DND-41 (cell line): ENCODE data around the gene SPDYA.

Experiments used
- ATAC-seq: fragments of 200-7000 bp; cut with Tn5 transposase; 3 replicates; pipeline ENCODE4 v1.9.1; 2021; ENCODE audit warnings: low read depth; ENCODE audit not compliant: insufficient read depth
- DNase-seq: peaks from one replicate; pipeline ENCODE4 v3.0.0-alpha.2; 2020
- H2AFZ ChIP-seq: 2 replicates; pipeline ENCODE4 v1.6.0; 2012; ENCODE audit warnings: low read depth, low read length
- H3K27ac ChIP-seq: 2 replicates; pipeline ENCODE4 v1.5.1; 2012; ENCODE audit warnings: low read length, inconsistent platforms
- H3K27me3 ChIP-seq: fragments of 200-600 bp; sonication (generic); 2 replicates; pipeline ENCODE4 v1.6.0; 2012; ENCODE audit warnings: low read length, mild to moderate bottlenecking, inconsistent platforms; ENCODE audit not compliant: insufficient read depth, poor library complexity
- H3K36me3 ChIP-seq: 2 replicates; pipeline ENCODE4 v1.5.1; 2012; ENCODE audit warnings: low read length, inconsistent platforms; ENCODE audit not compliant: insufficient read depth
- H3K4me1 ChIP-seq: 2 replicates; pipeline ENCODE4 v1.5.1; 2012; ENCODE audit warnings: mild to moderate bottlenecking, low read length; ENCODE audit not compliant: insufficient read depth
- H3K4me2 ChIP-seq: 2 replicates; pipeline ENCODE4 v1.6.0; 2012; ENCODE audit warnings: mild to moderate bottlenecking, moderate library complexity, low read length, inconsistent platforms; ENCODE audit not compliant: insufficient read depth
- H3K4me3 ChIP-seq, 2 experiments: fragments of 200-600 bp in 1 of 2; shearing (Covaris generic) in 1 of 2; 2 replicates each; pipeline ENCODE4 v1.5.1; 2012 to 2016; ENCODE audit warnings: inconsistent platforms in 2 of 2, low read length in 2 of 2, mild to moderate bottlenecking in 2 of 2, low read depth in 1 of 2, moderate library complexity in 1 of 2
- H3K79me2 ChIP-seq: 2 replicates; pipeline ENCODE4 v1.6.0; 2012; ENCODE audit warnings: low read length, inconsistent platforms; ENCODE audit not compliant: insufficient read depth
- H3K9ac ChIP-seq: 2 replicates; pipeline ENCODE4 v1.6.0; 2012; ENCODE audit warnings: low read depth, mild to moderate bottlenecking, inconsistent platforms, low read length, moderate library complexity
- H3K9me3 ChIP-seq: 2 replicates; pipeline ENCODE4 v1.5.1; 2012; ENCODE audit warnings: low read length, moderate library complexity, mild to moderate bottlenecking, inconsistent platforms; ENCODE audit not compliant: insufficient read depth, severe bottlenecking
- H4K20me1 ChIP-seq: 2 replicates; pipeline ENCODE4 v1.6.0; 2012; ENCODE audit warnings: low read length; ENCODE audit not compliant: insufficient read depth
- CTCF ChIP-seq: IDR thresholded peaks from 2 replicates; pipeline ENCODE4 v1.5.1; 2012; ENCODE audit warnings: borderline replicate concordance, low read length, moderate library complexity, mild to moderate bottlenecking; ENCODE audit not compliant: poor library complexity, severe bottlenecking; ENCODE audit errors: extremely low read depth
- EZH2 ChIP-seq: IDR thresholded peaks from 3 replicates; pipeline ENCODE4 v1.6.1; 2012; ENCODE audit warnings: borderline replicate concordance, low read depth, mild to moderate bottlenecking, moderate library complexity, low read length, inconsistent platforms; ENCODE audit not compliant: severe bottlenecking

SPDYA gene

GRCh38 chr2:28767337-28767736 lies 43.3 kb upstream of the SPDYA start:
- no peak for ATAC-seq
- no peaks in the 10 kb centered on the region for H3K36me3 ChIP-seq
- no peak overlapping the region for H2AFZ ChIP-seq
- H3K27me3 ChIP-seq = no peaks in the 10 kb centered on the region
- peaks cover 98% of the 10 kb centered on the region for H3K79me2 ChIP-seq
- H3K9me3 ChIP-seq = no peaks in the 10 kb centered on the region
- TF ChIP-seq CTCF (no peak), EZH2 (no peak)
- H3K4me2 ChIP-seq = no peak overlapping the region
- H3K4me1 ChIP-seq = no peaks in the 10 kb centered on the region
- H3K27ac ChIP-seq = no peak overlapping the region
- peaks cover 83% of the 10 kb centered on the region for H4K20me1 ChIP-seq
- DNase-seq = no peak
- H3K9ac ChIP-seq = no peak overlapping the region
- H3K4me3 ChIP-seq = no peak overlapping the region

GRCh38 chr2:28768422-28768821 lies 42.2 kb upstream of the SPDYA start:
- DNase-seq = no peak
- H2AFZ ChIP-seq = no peak overlapping the region
- no peaks in the 10 kb centered on the region for H3K36me3 ChIP-seq
- H3K27ac ChIP-seq = no peak overlapping the region
- no peak overlapping the region for H3K9ac ChIP-seq
- no peak for TF ChIP-seq EZH2
- TF ChIP-seq CTCF = no peak
- no peak overlapping the region for H3K4me2 ChIP-seq
- H4K20me1 ChIP-seq = peaks cover 84% of the 10 kb centered on the region
- H3K4me3 ChIP-seq = no peak overlapping the region
- no peak for ATAC-seq
- peaks cover 98% of the 10 kb centered on the region for H3K79me2 ChIP-seq
- H3K27me3 ChIP-seq = no peaks in the 10 kb centered on the region
- no peaks in the 10 kb centered on the region for H3K9me3 ChIP-seq
- H3K4me1 ChIP-seq = no peaks in the 10 kb centered on the region

GRCh38 chr2:28768952-28769351 lies 41.7 kb upstream of the SPDYA start:
- Histone ChIP-seq H3K36me3 (no peaks in the 10 kb centered on the region), H3K4me3 (no peak overlapping the region), H4K20me1 (peaks cover 84% of the 10 kb centered on the region), H3K9ac (no peak overlapping the region), H3K4me1 (no peaks in the 10 kb centered on the region), H3K79me2 (peaks cover 98% of the 10 kb centered on the region), H2AFZ (no peak overlapping the region), H3K9me3 (no peaks in the 10 kb centered on the region), H3K27ac (no peak overlapping the region), H3K4me2 (no peak overlapping the region), H3K27me3 (no peaks in the 10 kb centered on the region)
- ATAC-seq = no peak
- no peak for TF ChIP-seq CTCF
- DNase-seq = no peak

GRCh38 chr2:28772351-28772750 lies 38.3 kb upstream of the SPDYA start:
- Histone ChIP-seq H4K20me1 (peaks cover 88% of the 10 kb centered on the region), H3K4me1 (no peaks in the 10 kb centered on the region)

More at GRCh38 chr2:28772351-28772750, 38.3 kb upstream of the SPDYA start:
- no peak overlapping the region for H3K9ac ChIP-seq
- H2AFZ ChIP-seq = no peak overlapping the region
- H3K36me3 ChIP-seq = peaks cover 9% of the 10 kb centered on the region
- H3K4me2 ChIP-seq = no peak overlapping the region
- DNase-seq = no peak
- no peak overlapping the region for H3K4me3 ChIP-seq
- H3K27ac ChIP-seq = no peak overlapping the region
- no peaks in the 10 kb centered on the region for H3K9me3 ChIP-seq
- no peak for ATAC-seq
- H3K79me2 ChIP-seq = peaks cover 98% of the 10 kb centered on the region
- TF ChIP-seq EZH2 (no peak), CTCF (no peak)
- H3K27me3 ChIP-seq = no peaks in the 10 kb centered on the region
